ENCODE data around the gene IRF2BP2. TPM values are rescaled to one million over a fixed set of nuclear protein-coding genes. Genes with fewer than 3 reads are reported as not detected.

IRF2BP2 gene
- total RNA-seq, 2 donors from 2014 or later: 111 to 124 TPM

DNA sequence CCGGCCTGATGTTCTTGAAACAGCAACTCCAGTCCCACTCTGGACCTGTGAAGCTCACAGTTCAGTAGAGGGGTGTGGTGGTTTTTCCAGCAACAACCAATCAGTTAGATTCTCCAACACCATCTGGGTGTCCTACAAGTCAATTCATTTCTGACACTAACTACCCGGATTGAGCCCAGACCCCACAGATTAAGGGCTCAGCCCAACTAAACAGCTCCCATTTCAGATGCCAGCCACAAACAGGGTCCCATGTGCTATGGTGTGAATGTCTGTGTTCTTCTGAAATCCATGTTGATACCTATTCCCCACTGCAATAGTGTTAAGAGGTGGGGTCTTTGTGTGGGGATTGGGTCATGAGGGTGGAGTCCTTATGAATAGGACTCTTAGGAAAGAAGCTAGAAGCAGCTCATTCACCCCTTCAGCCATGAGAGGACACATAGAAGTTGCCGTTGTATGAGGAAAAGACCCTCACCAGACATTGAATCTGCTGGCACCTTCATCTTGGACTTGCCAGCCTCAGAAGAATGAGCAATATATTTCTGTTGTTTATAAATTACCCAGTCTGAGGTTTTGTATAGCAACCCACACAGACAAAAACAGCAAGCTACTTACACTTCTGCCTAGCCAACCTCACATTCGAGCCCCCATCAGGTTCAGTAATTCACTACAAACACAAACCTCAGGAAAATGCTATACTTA is 53.6 kb downstream of the IRF2BP2 start:
- no peaks in the 10 kb centered on the region for H3K4me1 ChIP-seq (replicated peaks)
- intact Hi-C loops (cut with DNase I): no loop called here
- WGBS: 92% methylated on average over 4 of the region's 4 CpGs
- no peak overlapping the region for H3K27ac ChIP-seq
- no peaks in the 10 kb centered on the region for H3K27me3 ChIP-seq (replicated peaks; ENCODE audit: insufficient read depth)
- TF ChIP-seq POLR2A (IDR thresholded peaks at IDR 0.05) (no peak), POLR2AphosphoS5 (IDR thresholded peaks at IDR 0.05) (no peak)
- TF ChIP-seq, protein P1, sequence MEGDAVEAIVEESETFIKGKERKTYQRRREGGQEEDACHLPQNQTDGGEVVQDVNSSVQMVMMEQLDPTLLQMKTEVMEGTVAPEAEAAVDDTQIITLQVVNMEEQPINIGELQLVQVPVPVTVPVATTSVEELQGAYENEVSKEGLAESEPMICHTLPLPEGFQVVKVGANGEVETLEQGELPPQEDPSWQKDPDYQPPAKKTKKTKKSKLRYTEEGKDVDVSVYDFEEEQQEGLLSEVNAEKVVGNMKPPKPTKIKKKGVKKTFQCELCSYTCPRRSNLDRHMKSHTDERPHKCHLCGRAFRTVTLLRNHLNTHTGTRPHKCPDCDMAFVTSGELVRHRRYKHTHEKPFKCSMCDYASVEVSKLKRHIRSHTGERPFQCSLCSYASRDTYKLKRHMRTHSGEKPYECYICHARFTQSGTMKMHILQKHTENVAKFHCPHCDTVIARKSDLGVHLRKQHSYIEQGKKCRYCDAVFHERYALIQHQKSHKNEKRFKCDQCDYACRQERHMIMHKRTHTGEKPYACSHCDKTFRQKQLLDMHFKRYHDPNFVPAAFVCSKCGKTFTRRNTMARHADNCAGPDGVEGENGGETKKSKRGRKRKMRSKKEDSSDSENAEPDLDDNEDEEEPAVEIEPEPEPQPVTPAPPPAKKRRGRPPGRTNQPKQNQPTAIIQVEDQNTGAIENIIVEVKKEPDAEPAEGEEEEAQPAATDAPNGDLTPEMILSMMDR (IDR thresholded peaks at IDR 0.05): no peak
- no peak for DNase-seq (ENCODE audit: low spot score)
- no peak overlapping the region for H3K4me3 ChIP-seq
- no peaks in the 10 kb centered on the region for H3K9me3 ChIP-seq
- no peaks in the 10 kb centered on the region for H3K36me3 ChIP-seq

DNA sequence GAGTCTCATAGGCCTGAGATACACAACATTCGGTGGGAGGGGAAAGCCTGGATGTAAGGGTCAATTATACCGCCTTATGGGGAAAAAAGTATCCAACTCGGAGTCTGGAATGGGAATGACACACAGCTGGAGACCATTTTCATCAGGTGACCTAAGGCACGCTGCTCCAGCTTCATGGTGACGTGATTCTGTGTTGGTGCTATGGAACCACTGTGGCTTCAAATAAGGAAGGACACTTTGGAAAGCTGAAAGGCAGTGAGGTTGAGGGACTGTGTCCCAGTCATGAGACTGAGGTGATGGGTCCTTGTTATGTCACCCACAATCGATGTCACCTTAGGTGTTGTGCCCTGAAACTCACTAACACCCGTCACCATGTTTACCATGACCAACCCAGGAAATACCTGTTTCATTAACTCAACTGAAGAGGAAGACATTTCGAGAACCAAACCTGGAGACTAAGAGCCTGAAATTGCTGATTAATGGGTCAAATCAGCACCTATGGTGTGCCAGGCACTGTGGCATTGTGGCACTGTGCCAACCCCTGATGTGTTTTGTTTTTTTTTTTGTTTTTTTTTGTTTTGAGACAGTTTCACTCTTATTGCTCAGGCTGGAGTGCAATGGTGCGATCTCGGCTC is 54.5 kb downstream of the IRF2BP2 start:
- Histone ChIP-seq H3K4me3 (no peak overlapping the region), H3K4me1 (replicated peaks) (no peaks in the 10 kb centered on the region), H3K27ac (peak overlapping the region in 1 of 2 donors; percentile 10), H3K9me3 (no peaks in the 10 kb centered on the region), H3K27me3 (replicated peaks; ENCODE audit: insufficient read depth) (no peaks in the 10 kb centered on the region), H3K36me3 (no peaks in the 10 kb centered on the region)
- 97% methylated on average over 10 of the region's 10 CpGs for whole genome bisulfite sequencing
- TF ChIP-seq POLR2A (IDR thresholded peaks at IDR 0.05) (no peak), POLR2AphosphoS5 (IDR thresholded peaks at IDR 0.05) (no peak)
- TF ChIP-seq, protein P1 (IDR thresholded peaks at IDR 0.05): no peak
- no peak for DNase-seq (ENCODE audit: low spot score)
- intact Hi-C loops (cut with DNase I): no loop called here

DNA sequence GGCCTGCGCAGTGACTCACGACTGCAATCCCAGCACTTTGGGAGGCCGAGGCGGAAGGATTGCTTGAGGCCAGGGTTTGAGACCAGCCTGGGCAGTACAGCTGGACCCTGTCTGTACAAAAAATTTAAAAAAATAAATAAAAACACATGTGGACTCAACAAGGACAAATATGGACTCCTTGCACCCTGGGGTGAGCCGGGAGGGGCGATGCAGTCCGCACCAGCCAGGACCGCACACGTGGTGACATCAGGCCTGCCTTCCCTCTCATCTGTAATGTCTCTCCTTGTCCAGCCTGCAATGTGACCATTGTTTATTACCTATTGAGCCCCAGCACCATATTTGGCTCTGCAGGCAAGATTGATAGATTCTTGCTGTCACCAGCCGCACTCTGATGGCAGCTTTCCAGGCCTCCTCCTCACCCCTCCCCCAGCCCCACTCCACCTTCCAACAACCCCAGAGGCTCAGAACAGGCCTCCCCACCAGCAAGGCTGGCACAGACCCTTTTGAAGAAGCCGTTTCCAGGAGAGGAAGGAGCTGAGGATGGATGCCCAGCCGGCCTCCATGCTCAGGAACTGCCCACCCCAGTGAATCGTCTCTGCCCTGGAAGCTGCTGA is 55.2 kb downstream of the IRF2BP2 start:
- no peak for DNase-seq (ENCODE audit: low spot score)
- TF ChIP-seq POLR2A (IDR thresholded peaks at IDR 0.05): no peak
- TF ChIP-seq POLR2AphosphoS5 (IDR thresholded peaks at IDR 0.05): no peak
- TF ChIP-seq, protein P1 (IDR thresholded peaks at IDR 0.05): no peak
- H3K27ac ChIP-seq: peak overlapping the region in 1 of 2 donors; percentile 10

More for the DNA sequence above, 55.2 kb downstream of the IRF2BP2 start:
- intact Hi-C loops (cut with DNase I): no loop called here
- Histone ChIP-seq H3K27me3 (replicated peaks; ENCODE audit: insufficient read depth) (no peaks in the 10 kb centered on the region), H3K4me1 (replicated peaks) (no peaks in the 10 kb centered on the region), H3K4me3 (no peak overlapping the region), H3K9me3 (no peaks in the 10 kb centered on the region), H3K36me3 (no peaks in the 10 kb centered on the region)
- 73% methylated on average over 13 of the region's 13 CpGs for WGBS

Small RNAs within 50 kb of the gene (small RNA-seq; reads per million reads assigned to genes)
- 0 reads per million in 2 donors for gene RF00096

Other genes starting within 250 kb of the IRF2BP2 start
- gene COA6, start 236.7 kb downstream of the IRF2BP2 start, total RNA-seq: 10 to 100 TPM; 16.0 to 31.3 TPM
- 10 to 100 TPM; 24.8 to 33.0 TPM for gene TARBP1, start 131.0 kb downstream of the IRF2BP2 start, total RNA-seq